ENCODE results near the gene AGPAT1.

DNA sequence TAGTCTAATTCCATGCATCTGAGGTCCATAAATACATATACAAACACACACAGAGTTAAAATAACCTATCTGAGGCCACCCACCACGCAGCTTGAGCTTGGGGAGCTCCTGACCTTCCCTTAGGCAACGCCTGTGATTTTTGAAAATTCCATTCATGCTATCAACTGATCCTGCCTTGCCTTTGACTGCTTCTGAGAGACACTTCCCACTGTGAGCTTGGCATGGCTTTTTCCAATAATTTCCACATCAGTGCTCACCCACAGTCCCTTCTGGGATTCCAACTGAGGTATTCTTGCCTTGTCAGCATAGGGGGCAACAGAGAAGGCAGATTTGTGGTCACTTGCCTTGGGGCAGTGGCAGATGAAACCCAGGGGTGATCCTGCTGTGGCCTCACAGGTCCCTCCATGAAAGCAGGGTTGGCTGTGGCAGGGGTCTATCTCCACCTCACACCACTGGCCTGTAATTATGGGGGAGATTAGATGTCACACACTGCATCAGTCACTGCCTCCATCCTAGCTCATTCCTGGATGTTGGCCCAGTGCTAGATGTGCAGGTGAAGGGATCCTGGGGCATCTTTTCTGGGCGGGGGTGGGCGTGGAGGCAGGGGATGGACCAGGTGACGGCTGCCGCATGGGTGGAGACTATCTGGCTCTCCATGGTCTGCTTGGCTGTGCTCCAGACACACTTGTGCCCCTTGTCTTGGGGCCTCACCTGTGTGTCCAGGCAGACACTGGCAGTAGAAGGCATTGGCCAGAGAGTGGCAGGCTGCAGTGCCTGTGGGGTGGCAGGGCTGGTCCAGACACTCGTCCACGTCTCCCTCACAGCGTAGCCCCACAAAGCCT is 27.8 kb upstream of the AGPAT1 start:
- TF ChIP-seq, protein P1, sequence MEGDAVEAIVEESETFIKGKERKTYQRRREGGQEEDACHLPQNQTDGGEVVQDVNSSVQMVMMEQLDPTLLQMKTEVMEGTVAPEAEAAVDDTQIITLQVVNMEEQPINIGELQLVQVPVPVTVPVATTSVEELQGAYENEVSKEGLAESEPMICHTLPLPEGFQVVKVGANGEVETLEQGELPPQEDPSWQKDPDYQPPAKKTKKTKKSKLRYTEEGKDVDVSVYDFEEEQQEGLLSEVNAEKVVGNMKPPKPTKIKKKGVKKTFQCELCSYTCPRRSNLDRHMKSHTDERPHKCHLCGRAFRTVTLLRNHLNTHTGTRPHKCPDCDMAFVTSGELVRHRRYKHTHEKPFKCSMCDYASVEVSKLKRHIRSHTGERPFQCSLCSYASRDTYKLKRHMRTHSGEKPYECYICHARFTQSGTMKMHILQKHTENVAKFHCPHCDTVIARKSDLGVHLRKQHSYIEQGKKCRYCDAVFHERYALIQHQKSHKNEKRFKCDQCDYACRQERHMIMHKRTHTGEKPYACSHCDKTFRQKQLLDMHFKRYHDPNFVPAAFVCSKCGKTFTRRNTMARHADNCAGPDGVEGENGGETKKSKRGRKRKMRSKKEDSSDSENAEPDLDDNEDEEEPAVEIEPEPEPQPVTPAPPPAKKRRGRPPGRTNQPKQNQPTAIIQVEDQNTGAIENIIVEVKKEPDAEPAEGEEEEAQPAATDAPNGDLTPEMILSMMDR (conservative IDR thresholded peaks at IDR 0.05; ENCODE audit: low read length) = no peak
- TF ChIP-seq EZH2phosphoT487 (IDR thresholded peaks at IDR 0.05; ENCODE audit: borderline replicate concordance, low read depth, low read length) = no peak
